GM12878 (cell line): ENCODE data around the gene TMEM263.

Experiments used
- EGR1 ChIP-seq, 2 experiments: IDR thresholded peaks; 1 replicate in 1 of 2; 2 replicates in 1 of 2; pipeline ENCODE4 v1.6.1; 2011 to 2012; ENCODE audit warnings: low read depth in 2 of 2, low read length in 2 of 2, borderline replicate concordance in 1 of 2, mild to moderate bottlenecking in 1 of 2, moderate library complexity in 1 of 2
- MXI1 ChIP-seq: fragments of 150-350 bp; IDR thresholded peaks from 2 replicates; pipeline ENCODE4 v1.6.1; 2011; ENCODE audit warnings: low read depth, mild to moderate bottlenecking, inconsistent platforms, low read length, improper control_type of control experiment
- POLR2AphosphoS5 ChIP-seq: IDR thresholded peaks from 2 replicates; pipeline ENCODE4 v1.6.1; 2011; ENCODE audit warnings: mild to moderate bottlenecking, low read length, inconsistent platforms
- TF ChIP-seq, protein P1 (sequence below), 3 experiments: IDR thresholded peaks in 2 of 3; conservative IDR thresholded peaks in 1 of 3; 2 replicates each; pipeline ENCODE4 v1.5.1; 2011; ENCODE audit warnings: low read depth in 3 of 3, low read length in 3 of 3, mild to moderate bottlenecking in 3 of 3, control low read depth in 2 of 3, moderate library complexity in 2 of 3, inconsistent platforms in 1 of 3, mixed read lengths in 1 of 3; ENCODE audit not compliant: control insufficient read depth in 2 of 3, insufficient read depth in 1 of 3; ENCODE audit errors: extremely low read depth in 1 of 3
- TF ChIP-seq, protein P2 (sequence below): fragments of 450-650 bp; conservative IDR thresholded peaks from 2 replicates; pipeline ENCODE4 v1.6.1; 2017; ENCODE audit warnings: mild to moderate bottlenecking, moderate library complexity

DNA sequence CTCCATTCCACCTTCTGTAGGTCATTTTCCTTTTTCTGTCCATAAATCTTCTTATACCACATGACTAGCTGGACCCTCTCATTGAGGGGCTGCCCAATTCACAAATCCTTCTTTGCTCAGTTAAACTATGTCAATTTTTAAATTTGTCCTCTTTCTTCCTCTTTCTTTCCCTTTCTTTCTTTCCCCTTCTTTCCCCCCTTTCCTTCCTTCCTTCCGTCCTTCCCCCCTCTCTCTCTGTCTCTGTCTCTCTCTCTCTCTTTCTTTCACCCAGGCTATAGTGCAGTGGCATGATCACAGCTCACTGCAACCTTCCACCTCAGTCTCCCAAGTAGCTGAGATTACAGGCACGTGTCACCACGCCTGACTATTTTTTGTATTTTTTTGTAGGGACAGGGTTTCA, 47.1 kb upstream of the TMEM263 start:
- TF ChIP-seq MXI1 (no peak), EGR1 (IDR thresholded peaks at IDR 0.05; ENCODE audit: borderline replicate concordance in 1 of 2, low read depth in 2 of 2, low read length in 2 of 2) (no peak), POLR2AphosphoS5 (no peak)
- TF ChIP-seq, protein P1, sequence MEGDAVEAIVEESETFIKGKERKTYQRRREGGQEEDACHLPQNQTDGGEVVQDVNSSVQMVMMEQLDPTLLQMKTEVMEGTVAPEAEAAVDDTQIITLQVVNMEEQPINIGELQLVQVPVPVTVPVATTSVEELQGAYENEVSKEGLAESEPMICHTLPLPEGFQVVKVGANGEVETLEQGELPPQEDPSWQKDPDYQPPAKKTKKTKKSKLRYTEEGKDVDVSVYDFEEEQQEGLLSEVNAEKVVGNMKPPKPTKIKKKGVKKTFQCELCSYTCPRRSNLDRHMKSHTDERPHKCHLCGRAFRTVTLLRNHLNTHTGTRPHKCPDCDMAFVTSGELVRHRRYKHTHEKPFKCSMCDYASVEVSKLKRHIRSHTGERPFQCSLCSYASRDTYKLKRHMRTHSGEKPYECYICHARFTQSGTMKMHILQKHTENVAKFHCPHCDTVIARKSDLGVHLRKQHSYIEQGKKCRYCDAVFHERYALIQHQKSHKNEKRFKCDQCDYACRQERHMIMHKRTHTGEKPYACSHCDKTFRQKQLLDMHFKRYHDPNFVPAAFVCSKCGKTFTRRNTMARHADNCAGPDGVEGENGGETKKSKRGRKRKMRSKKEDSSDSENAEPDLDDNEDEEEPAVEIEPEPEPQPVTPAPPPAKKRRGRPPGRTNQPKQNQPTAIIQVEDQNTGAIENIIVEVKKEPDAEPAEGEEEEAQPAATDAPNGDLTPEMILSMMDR (IDR thresholded peaks at IDR 0.05 in 2 of 3, conservative IDR thresholded peaks at IDR 0.05 in 1 of 3; ENCODE audit: control insufficient read depth in 2 of 3, extremely low read depth in 1 of 3, insufficient read depth in 1 of 3, low read depth in 3 of 3, low read length in 3 of 3): no peak
- TF ChIP-seq, protein P2, sequence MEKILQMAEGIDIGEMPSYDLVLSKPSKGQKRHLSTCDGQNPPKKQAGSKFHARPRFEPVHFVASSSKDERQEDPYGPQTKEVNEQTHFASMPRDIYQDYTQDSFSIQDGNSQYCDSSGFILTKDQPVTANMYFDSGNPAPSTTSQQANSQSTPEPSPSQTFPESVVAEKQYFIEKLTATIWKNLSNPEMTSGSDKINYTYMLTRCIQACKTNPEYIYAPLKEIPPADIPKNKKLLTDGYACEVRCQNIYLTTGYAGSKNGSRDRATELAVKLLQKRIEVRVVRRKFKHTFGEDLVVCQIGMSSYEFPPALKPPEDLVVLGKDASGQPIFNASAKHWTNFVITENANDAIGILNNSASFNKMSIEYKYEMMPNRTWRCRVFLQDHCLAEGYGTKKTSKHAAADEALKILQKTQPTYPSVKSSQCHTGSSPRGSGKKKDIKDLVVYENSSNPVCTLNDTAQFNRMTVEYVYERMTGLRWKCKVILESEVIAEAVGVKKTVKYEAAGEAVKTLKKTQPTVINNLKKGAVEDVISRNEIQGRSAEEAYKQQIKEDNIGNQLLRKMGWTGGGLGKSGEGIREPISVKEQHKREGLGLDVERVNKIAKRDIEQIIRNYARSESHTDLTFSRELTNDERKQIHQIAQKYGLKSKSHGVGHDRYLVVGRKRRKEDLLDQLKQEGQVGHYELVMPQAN: no peak
